Measurements from ENCODE around the gene CD300LF. TPM values are rescaled to one million over a fixed set of nuclear protein-coding genes. Genes with fewer than 3 reads are reported as not detected.

Gene CD300LF
- total RNA-seq, 1 donor from 2014 or later = 2.5 TPM

GRCh38 chr17:74702116-74702871 is 10.4 kb downstream of the CD300LF start:
- intact Hi-C loops (cut with DNase I) = no loop called here
- ATAC-seq (no peak), DNase-seq (ENCODE audit: low spot score) (no peak)

GRCh38 chr17:74699236-74699635 is 13.5 kb downstream of the CD300LF start:
- intact Hi-C loops (cut with DNase I) = no loop called here
- DNase-seq (ENCODE audit: low spot score) = no peak
- ATAC-seq = no peak

- no peak for DNase-seq (ENCODE audit: low spot score)
- intact Hi-C loops (cut with DNase I) = no loop called here
- ATAC-seq = no peak
Observed at GRCh38 chr17:74698069-74698468, 14.7 kb downstream of the CD300LF start.

GRCh38 chr17:74697515-74697914 is 15.2 kb downstream of the CD300LF start:
- no peak for DNase-seq (ENCODE audit: low spot score)
- no peak for ATAC-seq
- intact Hi-C loops (cut with DNase I) = no loop called here

GRCh38 chr17:74695629-74696028 is 17.1 kb downstream of the CD300LF start:
- intact Hi-C loops (cut with DNase I) = no loop called here

GRCh38 chr17:74694081-74694480 is 18.6 kb downstream of the CD300LF start:
- DNase-seq (ENCODE audit: low spot score) = no peak
- no peak for ATAC-seq
- intact Hi-C loops (cut with DNase I) = no loop called here

More at GRCh38 chr17:74695629-74696028, 17.1 kb downstream of the CD300LF start:
- ATAC-seq (no peak), DNase-seq (ENCODE audit: low spot score) (no peak)

- DNase-seq (ENCODE audit: low spot score) (no peak), ATAC-seq (no peak)
- intact Hi-C loops (cut with DNase I) = no loop called here
Observed at GRCh38 chr17:74691151-74691550, 21.6 kb downstream of the CD300LF start.

GRCh38 chr17:74690409-74690825 is 22.3 kb downstream of the CD300LF start:
- DNase-seq (ENCODE audit: low spot score) (no peak), ATAC-seq (peak; percentile 88)
- intact Hi-C loops (cut with DNase I) = no loop called here

- ATAC-seq (no peak), DNase-seq (ENCODE audit: low spot score) (no peak)
- intact Hi-C loops (cut with DNase I) = no loop called here
Observed at GRCh38 chr17:74687886-74688285, 24.8 kb downstream of the CD300LF start.

GRCh38 chr17:74686761-74687160 is 26.0 kb downstream of the CD300LF start:
- DNase-seq (ENCODE audit: low spot score) (no peak), ATAC-seq (no peak)
- intact Hi-C loops (cut with DNase I) = no loop called here

GRCh38 chr17:74682471-74683190 is 30.1 kb downstream of the CD300LF start:
- ATAC-seq = no peak
- intact Hi-C loops (cut with DNase I) = no loop called here
- DNase-seq (ENCODE audit: low spot score) = no peak

- peak; percentile 47 for ATAC-seq
- intact Hi-C loops (cut with DNase I) = no loop called here
- DNase-seq (ENCODE audit: low spot score) = no peak
Observed at GRCh38 chr17:74682028-74682427, 30.7 kb downstream of the CD300LF start.

- ATAC-seq (no peak), DNase-seq (ENCODE audit: low spot score) (no peak)
- intact Hi-C loops (cut with DNase I) = no loop called here
Observed at GRCh38 chr17:74680941-74681340, 31.8 kb downstream of the CD300LF start.

- DNase-seq (ENCODE audit: low spot score) = no peak
- ATAC-seq = no peak
- intact Hi-C loops (cut with DNase I) = no loop called here
Observed at GRCh38 chr17:74680213-74680612, 32.5 kb downstream of the CD300LF start.

- ATAC-seq = no peak
- DNase-seq (ENCODE audit: low spot score) = no peak
- intact Hi-C loops (cut with DNase I) = no loop called here
Observed at GRCh38 chr17:74679374-74679773, 33.3 kb downstream of the CD300LF start.

- no peak for ATAC-seq
- DNase-seq (ENCODE audit: low spot score) = no peak
- intact Hi-C loops (cut with DNase I) = no loop called here
Observed at GRCh38 chr17:74678541-74678940, 34.2 kb downstream of the CD300LF start.

GRCh38 chr17:74677558-74678466 is 34.9 kb downstream of the CD300LF start:
- ATAC-seq = peak; percentile 89
- intact Hi-C loops (cut with DNase I) = no loop called here
- DNase-seq (ENCODE audit: low spot score) = no peak

GRCh38 chr17:74671031-74671771 is 41.5 kb downstream of the CD300LF start:
- intact Hi-C loops (cut with DNase I) = no loop called here
- peak; percentile 87 for ATAC-seq
- peak; percentile 87 for DNase-seq (ENCODE audit: low spot score)

GRCh38 chr17:74670329-74670728 is 42.4 kb downstream of the CD300LF start:
- ATAC-seq (no peak), DNase-seq (ENCODE audit: low spot score) (no peak)
- intact Hi-C loops (cut with DNase I) = no loop called here
